Lower leg skin (tissue), 4 donors: ENCODE data around the gene UFSP1. TPM values are rescaled to one million over a fixed set of nuclear protein-coding genes. Genes with fewer than 3 reads are reported as not detected.

Experiments
- DNase-seq, 2 donors: peaks; one replicate each; pipeline ENCODE4 v3.0.0-alpha.2; 2019; ENCODE audit warnings: low spot score in 2 of 2
- H3K4me3 ChIP-seq: fragments of 200-600 bp; sonication (generic); 2 replicates; pipeline ENCODE4 v1.5.1; 2017; ENCODE audit warnings: mild to moderate bottlenecking, low read depth; ENCODE audit not compliant: poor library complexity, severe bottlenecking
- POLR2A ChIP-seq, 2 donors: fragments of 450-650 bp; IDR thresholded peaks; one replicate each; pipeline ENCODE4 v1.6.1; 2016 to 2017; ENCODE audit warnings: antibody characterized with exemption in 2 of 2, mild to moderate bottlenecking in 1 of 2, moderate library complexity in 1 of 2
- WGBS, 2 donors: methylation state at CpG; one replicate each; pipeline ENCODE4 v1.1.5; 2018; 5-methylcytosine and 5-hydroxymethylcytosine counted together
- intact Hi-C: fragments of 100-400 bp; cut with DNase I; formaldehyde crosslinking; loops from one replicate; pipeline ENCODE4 v1.15.0; 2023; ENCODE audit warnings: low total_unique reads
- total RNA-seq, 4 donors: library from RNA; depleted of rRNA; stranded (reverse); fragments of >200 nt; gene quantifications; one replicate each; pipeline ENCODE4 v1.1.0, GENCODE V29; 2016
- TF ChIP-seq, protein P1 (sequence below), 3 donors: fragments of 450-650 bp; IDR thresholded peaks; one replicate each; pipeline ENCODE4 v1.5.1; 2016; ENCODE audit warnings: antibody characterized with exemption in 3 of 3, mild to moderate bottlenecking in 3 of 3, moderate library complexity in 2 of 3

UFSP1 gene
- total RNA-seq, 4 donors from 2014 or later = 3.9 to 6.1 (median 5.2) TPM

DNA sequence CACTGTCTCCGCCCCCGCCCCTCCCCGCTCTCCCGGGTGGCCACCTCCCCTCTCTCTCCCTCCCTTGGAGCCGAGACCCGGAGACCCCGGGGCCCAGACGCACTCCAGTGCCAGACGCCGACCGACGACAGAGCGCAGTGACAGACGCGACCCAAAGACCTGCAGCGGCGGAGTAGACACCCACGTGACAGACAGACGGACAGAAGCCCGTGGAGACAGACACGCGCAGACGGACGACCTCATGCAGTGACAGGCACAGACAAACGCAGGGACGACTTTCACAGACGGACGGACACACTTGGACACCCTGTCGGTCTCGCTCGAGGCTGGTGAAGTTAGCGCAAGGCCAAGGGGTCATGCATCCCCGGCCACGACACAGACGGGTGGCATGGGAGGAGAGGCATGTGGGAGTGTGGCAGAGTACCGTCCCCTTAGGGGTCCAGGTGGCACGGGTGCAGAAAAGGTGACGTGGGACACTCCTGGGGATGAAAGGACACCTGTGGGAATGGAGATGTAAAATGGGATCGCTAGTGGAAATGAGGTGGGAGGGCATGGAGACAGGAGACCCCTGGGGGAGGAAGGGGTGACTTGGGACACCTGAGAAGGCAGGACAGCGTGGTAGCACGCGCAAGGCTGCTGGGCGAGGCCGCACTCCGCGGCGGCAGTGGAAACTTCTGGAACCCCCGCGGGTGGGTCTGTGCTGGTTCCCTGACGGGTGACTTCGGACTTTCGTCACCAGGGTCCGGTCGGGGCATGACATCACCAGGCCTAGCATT lies 6.6 kb upstream of the UFSP1 start:
- intact Hi-C loops = loop anchor here (5.0 kb wide), 1 partner anchor 161 kb away; no protein-coding TSS in a partner anchor
- WGBS, 2 donors = 4% methylated on average over 31 to 35 of the region's 54 CpGs
- TF ChIP-seq POLR2A (IDR thresholded peaks at IDR 0.05) = no peak
- TF ChIP-seq, protein P1, sequence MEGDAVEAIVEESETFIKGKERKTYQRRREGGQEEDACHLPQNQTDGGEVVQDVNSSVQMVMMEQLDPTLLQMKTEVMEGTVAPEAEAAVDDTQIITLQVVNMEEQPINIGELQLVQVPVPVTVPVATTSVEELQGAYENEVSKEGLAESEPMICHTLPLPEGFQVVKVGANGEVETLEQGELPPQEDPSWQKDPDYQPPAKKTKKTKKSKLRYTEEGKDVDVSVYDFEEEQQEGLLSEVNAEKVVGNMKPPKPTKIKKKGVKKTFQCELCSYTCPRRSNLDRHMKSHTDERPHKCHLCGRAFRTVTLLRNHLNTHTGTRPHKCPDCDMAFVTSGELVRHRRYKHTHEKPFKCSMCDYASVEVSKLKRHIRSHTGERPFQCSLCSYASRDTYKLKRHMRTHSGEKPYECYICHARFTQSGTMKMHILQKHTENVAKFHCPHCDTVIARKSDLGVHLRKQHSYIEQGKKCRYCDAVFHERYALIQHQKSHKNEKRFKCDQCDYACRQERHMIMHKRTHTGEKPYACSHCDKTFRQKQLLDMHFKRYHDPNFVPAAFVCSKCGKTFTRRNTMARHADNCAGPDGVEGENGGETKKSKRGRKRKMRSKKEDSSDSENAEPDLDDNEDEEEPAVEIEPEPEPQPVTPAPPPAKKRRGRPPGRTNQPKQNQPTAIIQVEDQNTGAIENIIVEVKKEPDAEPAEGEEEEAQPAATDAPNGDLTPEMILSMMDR (IDR thresholded peaks at IDR 0.05) = no peak
- peak in 1 of 2 donors; percentile 89 for DNase-seq
- H3K4me3 ChIP-seq = no peak overlapping the region

DNA sequence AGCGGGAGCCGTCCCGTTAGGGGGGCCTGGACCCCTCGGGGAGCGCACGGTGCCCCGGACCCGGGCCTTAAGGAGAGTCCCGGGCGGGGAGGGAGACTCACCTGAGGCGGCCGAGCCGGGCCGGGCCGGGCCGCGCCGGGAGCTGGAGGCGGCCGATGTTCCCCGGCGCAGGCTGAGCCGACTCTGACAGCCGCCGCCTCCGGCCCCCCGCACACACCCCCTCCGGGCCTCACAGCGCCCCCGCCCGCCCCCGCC lies 6.1 kb upstream of the UFSP1 start, which contains the start of gene ACHE:
Gene ACHE, minus strand, starts transcription at position 188 of the 255 bp plus-strand sequence. CDS start 1,656 bp downstream, outside the sequence.
- DNase-seq = no peak
- WGBS, 2 donors = 2% methylated on average over 22 of the region's 32 CpGs; no CpG with 5 or more reads in 1 of the 2 donors
- TF ChIP-seq, protein P1 (IDR thresholded peaks at IDR 0.05) = no peak
- TF ChIP-seq POLR2A (IDR thresholded peaks at IDR 0.05) = no peak
- H3K4me3 ChIP-seq = peak within 1 kb of the TSS; percentile 26
- intact Hi-C loops = loop anchor here (5.0 kb wide), 1 partner anchor 162 kb away; no protein-coding TSS in a partner anchor

DNA sequence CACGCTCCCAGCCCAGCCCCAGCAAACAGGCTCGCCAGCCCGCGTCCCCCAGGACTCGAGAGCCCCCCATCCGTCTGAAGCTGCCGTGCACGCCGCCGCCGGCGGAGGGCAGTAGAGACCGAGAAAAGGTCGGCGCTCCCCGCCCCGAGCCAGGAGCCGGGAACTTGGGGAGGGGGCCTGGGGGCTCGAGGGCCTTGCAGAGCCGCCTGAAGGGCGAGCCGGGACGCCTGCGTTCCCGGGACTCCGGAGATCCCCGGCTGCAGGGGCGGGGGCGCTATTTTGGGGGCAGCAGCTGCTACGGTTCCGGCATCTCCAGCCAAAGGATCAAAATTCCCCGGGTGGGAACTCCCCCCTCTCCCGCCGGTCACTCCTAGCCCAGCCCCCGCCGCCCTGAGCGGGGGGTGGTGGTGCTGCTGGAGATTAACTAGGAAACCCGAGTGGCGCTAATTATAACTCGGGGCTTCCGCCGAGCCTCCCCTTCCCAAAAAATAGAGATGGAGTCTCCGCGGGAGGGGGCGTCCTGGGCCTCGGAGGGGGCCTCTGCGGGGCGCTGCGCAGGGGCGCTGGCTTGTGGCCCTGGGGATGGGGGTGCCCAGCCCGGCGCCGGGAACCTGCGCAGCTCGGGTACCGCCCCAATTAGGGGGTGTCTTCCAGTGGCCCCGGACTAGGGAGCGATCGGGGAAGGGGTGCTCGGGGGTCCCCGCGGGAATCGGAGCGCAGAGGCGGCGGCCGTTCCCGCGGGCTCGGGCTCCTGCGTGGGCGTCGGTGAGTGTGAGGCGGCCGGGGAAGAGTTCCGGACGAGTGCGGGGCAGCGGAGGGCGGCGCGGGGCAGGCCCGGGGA lies 5.6 kb upstream of the UFSP1 start:
- WGBS, 2 donors = 0 to 2% methylated on average over 34 to 58 of the region's 83 CpGs
- no peak for TF ChIP-seq POLR2A (IDR thresholded peaks at IDR 0.05)
- TF ChIP-seq, protein P1 (IDR thresholded peaks at IDR 0.05) = no peak
- peak overlapping the region; percentile 26 for H3K4me3 ChIP-seq
- DNase-seq = peak in 1 of 2 donors; percentile 88
- intact Hi-C loops = loop anchor here (5.0 kb wide), 1 partner anchor 162 kb away; no protein-coding TSS in a partner anchor

DNA sequence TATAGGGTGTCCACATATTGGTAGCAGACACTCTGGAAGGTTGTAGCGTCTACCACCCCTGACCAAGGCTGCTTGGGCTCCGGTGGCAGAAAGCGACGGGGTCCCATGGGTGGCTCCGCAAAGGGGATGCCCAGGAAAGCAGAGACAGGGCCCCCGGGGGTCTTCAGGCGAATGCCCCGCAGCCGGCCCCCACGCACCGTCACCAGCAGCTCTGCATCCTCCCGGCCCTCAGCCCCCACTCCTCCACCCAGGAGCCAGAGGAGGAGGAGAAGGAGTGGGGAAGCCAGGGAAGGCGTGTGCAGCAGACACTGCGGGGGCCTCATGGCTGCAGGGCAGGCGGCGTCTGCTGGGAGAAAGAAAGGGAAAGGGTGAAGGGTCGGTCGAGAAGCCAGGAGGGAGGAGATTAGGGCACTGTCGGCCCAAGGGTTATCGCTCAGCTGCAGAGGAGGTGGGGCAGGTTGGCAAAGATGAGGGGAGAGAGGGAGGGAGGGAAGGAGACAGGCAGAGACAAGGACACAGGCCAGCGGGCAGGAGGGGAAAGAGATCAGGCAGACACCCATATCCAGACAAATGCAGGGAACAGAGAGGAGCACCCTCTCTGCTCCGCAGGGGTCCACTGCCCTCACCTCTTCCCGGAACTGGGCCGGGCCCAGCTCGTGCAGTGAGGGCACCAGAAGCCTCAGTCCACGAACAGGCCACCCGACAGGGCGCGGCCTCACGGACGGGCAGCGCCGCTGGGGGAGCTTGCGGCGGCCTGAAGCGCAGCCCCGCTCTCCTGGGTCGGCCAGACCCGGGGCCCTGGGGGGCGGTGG lies 4.6 kb upstream of the UFSP1 start:
- TF ChIP-seq, protein P1 (IDR thresholded peaks at IDR 0.05) = no peak
- TF ChIP-seq POLR2A (IDR thresholded peaks at IDR 0.05) = no peak
- no peak for DNase-seq
- 37 to 47% methylated on average over 36 to 38 of the region's 40 CpGs for WGBS, 2 donors
- no peak overlapping the region for H3K4me3 ChIP-seq
- intact Hi-C loops = no loop called here

DNA sequence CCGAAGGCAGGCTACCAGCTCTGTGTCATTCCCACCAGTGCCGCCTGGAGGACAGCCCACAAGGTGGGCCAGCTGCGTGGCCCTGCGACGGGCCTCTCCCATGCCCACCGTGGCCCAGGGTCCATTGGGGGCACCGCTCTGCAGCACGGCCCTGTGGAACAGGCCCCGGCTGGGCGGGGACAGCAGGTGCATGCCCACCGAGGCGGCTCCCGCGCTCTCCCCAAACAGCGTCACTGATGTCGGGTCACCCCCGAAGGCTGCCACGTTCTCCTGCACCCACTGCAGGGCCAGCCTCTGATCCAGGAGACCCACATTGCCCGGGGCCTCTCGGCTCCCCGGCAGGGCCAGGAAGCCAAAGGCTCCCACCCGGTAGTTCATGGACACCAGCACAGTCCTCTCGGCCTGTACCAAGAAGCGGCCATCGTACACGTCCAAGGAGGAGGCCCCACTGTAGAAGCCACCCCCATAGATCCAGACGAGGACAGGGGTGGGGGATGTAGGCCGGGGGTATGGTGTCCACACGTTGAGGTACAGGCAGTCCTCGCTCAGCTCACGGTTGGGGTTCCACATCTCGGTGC lies 3.9 kb upstream of the UFSP1 start:
- intact Hi-C loops = no loop called here
- TF ChIP-seq, protein P1 (IDR thresholded peaks at IDR 0.05) = no peak
- WGBS, 2 donors = 88 to 89% methylated on average over 20 to 31 of the region's 32 CpGs
- H3K4me3 ChIP-seq = no peak overlapping the region
- no peak for DNase-seq
